Measurements from ENCODE around the gene GRAP.

GRAP gene

GRCh38 chr17:19018600-19018950 is 28.2 kb downstream of the GRAP start:
- no peak for DNase-seq (ENCODE audit: low spot score)

- no peak for DNase-seq (ENCODE audit: low spot score)
Observed at GRCh38 chr17:19017804-19018599, 28.8 kb downstream of the GRAP start.

- DNase-seq (ENCODE audit: low spot score) = no peak
Observed at GRCh38 chr17:19017401-19017800, 29.4 kb downstream of the GRAP start.

GRCh38 chr17:19016881-19017280 is 29.9 kb downstream of the GRAP start:
- no peak for DNase-seq (ENCODE audit: low spot score)

- no peak for DNase-seq (ENCODE audit: low spot score)
Observed at GRCh38 chr17:19016297-19016696, 30.5 kb downstream of the GRAP start.

GRCh38 chr17:19015428-19015827 is 31.3 kb downstream of the GRAP start:
- no peak for DNase-seq (ENCODE audit: low spot score)

GRCh38 chr17:19014628-19015215 is 32.0 kb downstream of the GRAP start:
- no peak for DNase-seq (ENCODE audit: low spot score)

GRCh38 chr17:19013806-19014627 is 32.7 kb downstream of the GRAP start:
- no peak for DNase-seq (ENCODE audit: low spot score)

- no peak for DNase-seq (ENCODE audit: low spot score)
Observed at GRCh38 chr17:19013226-19013625, 33.5 kb downstream of the GRAP start.

GRCh38 chr17:19012171-19013080 is 34.3 kb downstream of the GRAP start:
- no peak for DNase-seq (ENCODE audit: low spot score)

GRCh38 chr17:19011581-19011980 is 35.2 kb downstream of the GRAP start:
- no peak for DNase-seq (ENCODE audit: low spot score)

GRCh38 chr17:19010729-19011505 is 35.8 kb downstream of the GRAP start:
- DNase-seq (ENCODE audit: low spot score) = no peak

GRCh38 chr17:19009970-19010369 is 36.8 kb downstream of the GRAP start:
- DNase-seq (ENCODE audit: low spot score) = no peak

- no peak for DNase-seq (ENCODE audit: low spot score)
Observed at GRCh38 chr17:19006698-19007097, 40.1 kb downstream of the GRAP start.

- no peak for DNase-seq (ENCODE audit: low spot score)
Observed at GRCh38 chr17:19005789-19006430, 40.8 kb downstream of the GRAP start.

GRCh38 chr17:19005137-19005773 is 41.5 kb downstream of the GRAP start:
- DNase-seq (ENCODE audit: low spot score) = no peak

- peak; percentile 61 for DNase-seq (ENCODE audit: low spot score)
Observed at GRCh38 chr17:19004421-19005136, 42.2 kb downstream of the GRAP start, which contains the start of gene FAM83G. Gene FAM83G, minus strand, starts transcription at chr17:19004764. Its CDS starts 723 bp downstream, at chr17:19004041.

GRCh38 chr17:19003543-19004420 is 43.0 kb downstream of the GRAP start:
- DNase-seq (ENCODE audit: low spot score) = no peak

All from NAMALWA (cell line).